ENCODE data around the gene OSBPL1A. TPM values are rescaled to one million over a fixed set of nuclear protein-coding genes. Genes with fewer than 3 reads are reported as not detected.

Gene OSBPL1A
- polyA plus RNA-seq, 1 of the 3 experiments (the other 2 are of a cell fraction) = 21.3 TPM

- TF ChIP-seq, protein P1, sequence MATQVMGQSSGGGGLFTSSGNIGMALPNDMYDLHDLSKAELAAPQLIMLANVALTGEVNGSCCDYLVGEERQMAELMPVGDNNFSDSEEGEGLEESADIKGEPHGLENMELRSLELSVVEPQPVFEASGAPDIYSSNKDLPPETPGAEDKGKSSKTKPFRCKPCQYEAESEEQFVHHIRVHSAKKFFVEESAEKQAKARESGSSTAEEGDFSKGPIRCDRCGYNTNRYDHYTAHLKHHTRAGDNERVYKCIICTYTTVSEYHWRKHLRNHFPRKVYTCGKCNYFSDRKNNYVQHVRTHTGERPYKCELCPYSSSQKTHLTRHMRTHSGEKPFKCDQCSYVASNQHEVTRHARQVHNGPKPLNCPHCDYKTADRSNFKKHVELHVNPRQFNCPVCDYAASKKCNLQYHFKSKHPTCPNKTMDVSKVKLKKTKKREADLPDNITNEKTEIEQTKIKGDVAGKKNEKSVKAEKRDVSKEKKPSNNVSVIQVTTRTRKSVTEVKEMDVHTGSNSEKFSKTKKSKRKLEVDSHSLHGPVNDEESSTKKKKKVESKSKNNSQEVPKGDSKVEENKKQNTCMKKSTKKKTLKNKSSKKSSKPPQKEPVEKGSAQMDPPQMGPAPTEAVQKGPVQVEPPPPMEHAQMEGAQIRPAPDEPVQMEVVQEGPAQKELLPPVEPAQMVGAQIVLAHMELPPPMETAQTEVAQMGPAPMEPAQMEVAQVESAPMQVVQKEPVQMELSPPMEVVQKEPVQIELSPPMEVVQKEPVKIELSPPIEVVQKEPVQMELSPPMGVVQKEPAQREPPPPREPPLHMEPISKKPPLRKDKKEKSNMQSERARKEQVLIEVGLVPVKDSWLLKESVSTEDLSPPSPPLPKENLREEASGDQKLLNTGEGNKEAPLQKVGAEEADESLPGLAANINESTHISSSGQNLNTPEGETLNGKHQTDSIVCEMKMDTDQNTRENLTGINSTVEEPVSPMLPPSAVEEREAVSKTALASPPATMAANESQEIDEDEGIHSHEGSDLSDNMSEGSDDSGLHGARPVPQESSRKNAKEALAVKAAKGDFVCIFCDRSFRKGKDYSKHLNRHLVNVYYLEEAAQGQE (IDR thresholded peaks at IDR 0.05; ENCODE audit: low read depth, low read length) = no peak
- TF ChIP-seq EP300 (IDR thresholded peaks at IDR 0.05; ENCODE audit: borderline replicate concordance in 1 of 2, low read depth in 1 of 2, low read length in 1 of 2) (no peak), USF1 (IDR thresholded peaks at IDR 0.05; ENCODE audit: borderline replicate concordance, low read depth) (no peak), TCF12 (IDR thresholded peaks at IDR 0.05) (no peak), MEF2A (IDR thresholded peaks at IDR 0.05; ENCODE audit: borderline replicate concordance, low read depth) (no peak), MXI1 (IDR thresholded peaks at IDR 0.05; ENCODE audit: low read depth, low read length) (no peak)
- TF ChIP-seq, protein P2, sequence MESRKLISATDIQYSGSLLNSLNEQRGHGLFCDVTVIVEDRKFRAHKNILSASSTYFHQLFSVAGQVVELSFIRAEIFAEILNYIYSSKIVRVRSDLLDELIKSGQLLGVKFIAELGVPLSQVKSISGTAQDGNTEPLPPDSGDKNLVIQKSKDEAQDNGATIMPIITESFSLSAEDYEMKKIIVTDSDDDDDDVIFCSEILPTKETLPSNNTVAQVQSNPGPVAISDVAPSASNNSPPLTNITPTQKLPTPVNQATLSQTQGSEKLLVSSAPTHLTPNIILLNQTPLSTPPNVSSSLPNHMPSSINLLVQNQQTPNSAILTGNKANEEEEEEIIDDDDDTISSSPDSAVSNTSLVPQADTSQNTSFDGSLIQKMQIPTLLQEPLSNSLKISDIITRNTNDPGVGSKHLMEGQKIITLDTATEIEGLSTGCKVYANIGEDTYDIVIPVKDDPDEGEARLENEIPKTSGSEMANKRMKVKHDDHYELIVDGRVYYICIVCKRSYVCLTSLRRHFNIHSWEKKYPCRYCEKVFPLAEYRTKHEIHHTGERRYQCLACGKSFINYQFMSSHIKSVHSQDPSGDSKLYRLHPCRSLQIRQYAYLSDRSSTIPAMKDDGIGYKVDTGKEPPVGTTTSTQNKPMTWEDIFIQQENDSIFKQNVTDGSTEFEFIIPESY (IDR thresholded peaks at IDR 0.05; ENCODE audit: borderline replicate concordance, low read depth) = no peak
Observed at GRCh38 chr18:24142376-24142775, 255.2 kb downstream of the OSBPL1A start (continued).

DNA sequence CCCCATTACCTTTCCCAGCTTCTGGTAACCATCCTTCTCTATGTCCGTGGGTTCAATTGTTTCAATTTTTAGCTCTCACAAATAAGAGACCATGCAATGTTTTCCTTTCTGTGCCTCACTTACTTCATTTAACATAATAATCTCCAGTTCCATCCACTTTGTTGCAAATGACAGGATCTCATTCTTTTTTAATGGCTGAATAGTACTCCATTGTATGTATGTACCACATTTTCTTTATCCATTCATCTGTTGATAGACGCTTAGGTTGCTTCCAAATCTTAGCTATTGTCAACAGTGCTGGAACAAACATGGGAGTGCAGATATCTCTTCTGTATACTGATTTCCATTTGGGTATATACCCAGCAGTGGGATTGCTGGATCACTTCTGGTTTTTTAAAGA lies 256.9 kb downstream of the OSBPL1A start:
- Histone ChIP-seq H3K27ac (ENCODE audit: low read depth in 2 of 2, low read length in 1 of 2) (no peak overlapping the region), H2AFZ (ENCODE audit: low read depth) (no peak overlapping the region), H3K4me3 (ENCODE audit: low read depth in 2 of 2, low read length in 1 of 2) (no peak overlapping the region), H3K27me3 (ENCODE audit: insufficient read depth) (no peaks in the 10 kb centered on the region), H3K9me2 (no peaks in the 10 kb centered on the region), H3K79me2 (ENCODE audit: insufficient read depth) (peaks cover 15% of the 10 kb centered on the region), H4K20me1 (ENCODE audit: insufficient read depth) (no peaks in the 10 kb centered on the region), H3K4me1 (ENCODE audit: control insufficient read depth in 1 of 2, insufficient read depth in 2 of 2, low read depth in 1 of 2, low read length in 1 of 2) (peaks cover 0 to 4% of the 10 kb centered on the region in 2 experiments; a peak in 1 of 4 replicates), H3F3A (replicated peaks; ENCODE audit: insufficient read depth) (no peaks in the 10 kb centered on the region), H3K9me3 (no peaks in the 10 kb centered on the region), H3K9ac (no peak overlapping the region), H3K36me3 (replicated peaks in 1 of 2; ENCODE audit: control insufficient read depth in 1 of 2, insufficient read depth in 2 of 2, low read length in 1 of 2) (peaks cover 5 to 11% of the 10 kb centered on the region in 2 experiments), H3K4me2 (no peak overlapping the region)
- 96% methylated on average over 2 of the region's 2 CpGs for WGBS (ENCODE audit: low lambda C conversion rate)
- ChIA-PET CTCF (no interaction called here), POLR2A (no interaction called here)
- TF ChIP-seq, protein P1 (IDR thresholded peaks at IDR 0.05; ENCODE audit: low read depth, low read length) = no peak
- DNase-seq = no peak

Measured in SK-N-SH (cell line).